GM20431 (cell line): ENCODE measurements around the gene ID2.

Experiments used
- in situ Hi-C: fragments of 300-500 bp; cut with MseI, MboI; formaldehyde crosslinking; loops from one replicate; pipeline ENCODE4 v1.15.0; 2020; ENCODE audit warnings: low sequenced_read_pairs; ENCODE audit not compliant: unreplicated experiment

Gene ID2, protein sequence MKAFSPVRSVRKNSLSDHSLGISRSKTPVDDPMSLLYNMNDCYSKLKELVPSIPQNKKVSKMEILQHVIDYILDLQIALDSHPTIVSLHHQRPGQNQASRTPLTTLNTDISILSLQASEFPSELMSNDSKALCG

GRCh38 chr2:8681786-8682692 lies at the start of gene ID2:
TSS of gene ID2 (plus strand) at chr2:8682056. CDS start at chr2:8682166, 110 bp downstream.
- in situ Hi-C loops, result loop anchor here (10.0 to 25.0 kb wide), 2 partner anchors 157 to 1245 kb away; no protein-coding TSS in a partner anchor

- in situ Hi-C loops, result no loop called here
These were observed 49.1 kb upstream of the ID2 start for GRCh38 chr2:8632755-8633154.

GRCh38 chr2:8633186-8633734 lies 48.6 kb upstream of the ID2 start:
- in situ Hi-C loops, result no loop called here

GRCh38 chr2:8633735-8634313 lies 48.0 kb upstream of the ID2 start:
- in situ Hi-C loops, result no loop called here

GRCh38 chr2:8634466-8635172 lies 47.2 kb upstream of the ID2 start:
- in situ Hi-C loops, result no loop called here

- in situ Hi-C loops, result no loop called here
These were observed 45.8 kb upstream of the ID2 start for GRCh38 chr2:8636041-8636491.

DNA sequence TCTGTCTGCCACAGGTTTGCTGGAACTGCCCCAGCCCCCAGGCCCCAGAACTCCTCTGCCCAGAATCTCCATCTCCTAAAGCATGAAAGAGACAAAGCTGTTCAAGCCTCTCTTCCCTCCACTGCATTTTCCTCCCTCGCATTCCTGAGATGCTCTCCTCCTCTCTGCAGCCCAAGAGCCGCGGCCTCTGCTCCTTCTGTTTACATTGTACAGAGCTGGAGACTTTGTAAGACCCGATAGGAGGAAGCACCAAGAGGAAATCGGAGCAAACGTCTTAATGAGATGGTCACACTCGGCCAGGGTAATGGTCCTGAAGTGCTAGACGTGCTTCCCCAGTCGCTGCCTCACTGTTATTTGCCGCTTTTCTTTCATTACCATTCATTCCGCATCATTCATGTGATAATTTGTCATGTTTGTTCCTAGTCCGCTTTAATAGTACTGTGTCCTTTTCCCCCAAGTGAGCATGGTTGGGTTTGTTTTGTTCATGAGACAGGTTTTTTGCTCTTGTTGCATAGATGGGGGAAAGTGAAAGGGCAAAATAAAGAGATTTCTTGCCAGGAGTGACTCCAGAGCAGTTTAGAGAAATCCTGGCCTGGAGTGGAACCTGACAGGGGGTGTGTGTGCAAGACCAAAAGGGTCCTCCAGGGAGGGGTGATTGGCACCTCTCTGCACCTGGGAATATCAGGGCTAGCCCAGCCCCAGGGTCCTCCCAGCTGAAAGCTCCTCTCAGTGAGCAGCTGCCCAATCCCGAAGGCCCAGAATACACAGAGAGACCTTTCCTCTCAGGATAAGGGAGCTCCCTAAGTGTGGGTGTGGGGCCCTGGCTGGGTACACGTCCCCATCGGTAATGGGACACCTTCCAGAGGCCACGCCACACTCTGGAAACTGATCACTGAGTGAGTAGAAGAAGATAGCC lies 44.9 kb upstream of the ID2 start:
- in situ Hi-C loops, result no loop called here

GRCh38 chr2:8638327-8638726 lies 43.5 kb upstream of the ID2 start:
- in situ Hi-C loops, result no loop called here

DNA sequence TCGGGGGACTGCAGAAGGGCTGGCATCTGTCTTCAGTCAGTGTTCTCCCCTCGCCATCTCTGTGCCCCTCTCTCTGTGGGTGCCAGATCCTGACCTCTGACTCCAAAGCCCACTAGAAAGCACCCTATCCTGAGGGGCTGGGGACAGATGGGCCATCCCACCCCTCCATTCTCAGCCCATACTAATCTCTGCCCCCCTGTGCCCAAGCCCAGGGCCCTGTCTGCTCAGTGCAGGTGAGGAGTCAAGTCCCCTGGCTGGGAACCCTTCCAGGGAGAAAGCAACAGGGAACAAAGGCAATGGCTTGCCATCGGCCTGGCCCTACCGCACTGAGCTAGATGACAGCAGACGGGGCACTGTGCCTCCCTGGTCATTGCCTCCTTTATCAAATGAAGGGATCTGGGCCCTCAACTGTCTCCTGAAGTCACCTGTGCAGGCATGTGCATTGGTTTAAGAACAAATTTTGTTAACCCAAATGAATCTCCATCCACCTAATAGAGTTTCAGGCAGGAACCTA lies 42.7 kb upstream of the ID2 start:
- in situ Hi-C loops, result no loop called here

GRCh38 chr2:8640498-8640897 lies 41.4 kb upstream of the ID2 start:
- in situ Hi-C loops, result no loop called here

- in situ Hi-C loops, result no loop called here
These were observed 40.4 kb upstream of the ID2 start for GRCh38 chr2:8641301-8641965.

DNA sequence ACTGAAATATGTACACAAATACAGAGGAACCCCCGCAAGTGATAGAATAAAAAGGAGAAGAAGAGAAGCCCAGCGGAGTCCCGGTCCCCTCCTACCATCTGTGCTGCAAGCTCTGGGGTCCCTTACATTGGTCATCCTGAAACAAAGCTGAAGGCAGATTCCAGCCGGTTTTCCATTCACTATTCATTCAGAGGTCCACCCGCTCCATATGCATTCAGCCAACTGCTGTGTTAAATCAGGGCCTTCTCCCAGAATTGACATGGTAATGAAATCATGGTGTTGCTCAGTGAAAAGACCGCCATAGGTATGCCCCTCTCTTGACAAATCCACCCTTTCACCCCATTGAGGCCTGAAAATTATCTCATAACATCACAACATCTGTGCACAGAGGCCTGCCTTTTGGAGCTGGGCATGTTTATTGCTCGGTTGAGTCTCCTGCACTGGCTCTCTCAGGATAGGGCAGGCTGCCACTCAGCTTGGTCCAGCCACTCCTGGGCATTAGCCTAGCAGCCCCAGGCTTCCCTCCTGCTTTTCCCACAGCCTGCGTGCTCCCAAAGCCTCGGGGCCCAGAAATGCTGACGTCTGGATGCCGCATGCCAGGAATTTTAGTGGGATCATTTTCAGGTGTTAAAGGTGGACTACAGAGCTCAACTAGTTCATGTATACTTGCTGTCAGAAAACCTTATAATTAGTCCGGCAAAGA lies 39.3 kb upstream of the ID2 start:
- in situ Hi-C loops, result no loop called here

DNA sequence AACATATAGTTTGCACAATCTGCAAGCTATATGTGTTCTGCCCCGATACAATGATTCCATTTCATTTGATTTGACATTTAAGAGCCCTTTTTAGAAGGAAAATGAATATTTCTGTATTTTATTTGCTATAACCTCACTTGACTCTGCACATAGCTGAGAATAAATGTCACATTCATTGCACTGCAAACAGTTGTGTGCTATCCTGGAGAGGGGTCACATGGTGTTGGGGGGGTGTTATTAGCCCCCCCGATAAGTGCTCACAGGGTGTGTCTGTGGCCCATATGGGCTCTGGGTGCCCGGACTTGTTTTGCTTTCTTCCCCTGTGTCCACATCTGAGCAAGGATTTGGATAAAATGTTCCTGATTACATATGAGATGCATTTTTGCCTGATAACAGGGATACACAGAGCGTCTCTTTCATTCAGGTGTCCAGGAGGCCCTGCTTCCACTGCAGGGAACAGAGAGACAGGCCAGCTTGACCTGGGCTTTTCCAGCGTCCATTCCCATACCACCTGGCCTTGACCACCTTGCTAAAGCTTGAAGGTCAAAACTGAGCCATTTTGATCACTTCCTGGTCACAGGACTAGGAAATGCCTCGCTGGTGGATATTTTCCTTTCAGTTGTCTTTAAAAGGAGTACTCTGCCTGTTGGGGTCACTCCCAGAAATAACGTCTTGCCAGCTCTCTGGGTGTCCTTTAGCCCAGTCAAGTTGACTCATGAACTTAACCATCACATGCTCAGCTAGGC lies 38.4 kb upstream of the ID2 start:
- in situ Hi-C loops, result no loop called here

GRCh38 chr2:8643996-8644356 lies 37.9 kb upstream of the ID2 start:
- in situ Hi-C loops, result no loop called here

GRCh38 chr2:8644605-8645175 lies 37.2 kb upstream of the ID2 start:
- in situ Hi-C loops, result no loop called here

GRCh38 chr2:8645176-8645831 lies 36.6 kb upstream of the ID2 start:
- in situ Hi-C loops, result no loop called here
